ENCODE results near the gene EPHB1. TPM values are rescaled to one million over a fixed set of nuclear protein-coding genes. Genes with fewer than 3 reads are reported as not detected.

The EPHB1 gene
- polyA plus RNA-seq, 1 of the 3 experiments (the other 2 are of a cell fraction) = 1.2 TPM

- Histone ChIP-seq H3K27ac (ENCODE audit: low read depth in 2 of 2, low read length in 1 of 2) (no peak overlapping the region), H3K4me3 (ENCODE audit: low read depth in 2 of 2, low read length in 1 of 2) (no peak overlapping the region), H3K9me2 (no peaks in the 10 kb centered on the region), H3K36me3 (replicated peaks in 1 of 2; ENCODE audit: control insufficient read depth in 1 of 2, insufficient read depth in 2 of 2, low read length in 1 of 2) (no peaks in the 10 kb centered on the region), H3K79me2 (ENCODE audit: insufficient read depth) (no peaks in the 10 kb centered on the region), H3K4me1 (ENCODE audit: control insufficient read depth in 1 of 2, insufficient read depth in 2 of 2, low read depth in 1 of 2, low read length in 1 of 2) (no peaks in the 10 kb centered on the region), H3K27me3 (ENCODE audit: insufficient read depth) (no peaks in the 10 kb centered on the region), H3F3A (replicated peaks; ENCODE audit: insufficient read depth) (no peaks in the 10 kb centered on the region), H4K20me1 (ENCODE audit: insufficient read depth) (no peaks in the 10 kb centered on the region), H2AFZ (ENCODE audit: low read depth) (no peak overlapping the region), H3K4me2 (no peak overlapping the region), H3K9ac (no peak overlapping the region), H3K9me3 (no peaks in the 10 kb centered on the region)
- DNase-seq = no peak
- 23% methylated on average over 2 of the region's 2 CpGs for WGBS (ENCODE audit: low lambda C conversion rate)
- ChIA-PET CTCF (no interaction called here), POLR2A (no interaction called here)
- TF ChIP-seq FOXM1 (IDR thresholded peaks at IDR 0.05; ENCODE audit: low read depth) = no peak
- no peak for TF ChIP-seq POLR2AphosphoS5 (IDR thresholded peaks at IDR 0.05; ENCODE audit: low read depth, low read length)
Observed at GRCh38 chr3:134840459-134840858, 45.4 kb downstream of the EPHB1 start.

GRCh38 chr3:134846084-134846483 lies 51.0 kb downstream of the EPHB1 start:
- no peaks in the 10 kb centered on the region for H3K9me3 ChIP-seq

More at GRCh38 chr3:134846084-134846483, 51.0 kb downstream of the EPHB1 start:
- CTCF ChIA-PET = no interaction called here
- DNase-seq = no peak
- TF ChIP-seq RAD21 (IDR thresholded peaks at IDR 0.05; ENCODE audit: low read length) = no peak
- no peak for TF ChIP-seq TEAD4 (IDR thresholded peaks at IDR 0.05; ENCODE audit: borderline replicate concordance, insufficient read depth)
- no peak for TF ChIP-seq FOSL2 (IDR thresholded peaks at IDR 0.05; ENCODE audit: borderline replicate concordance, low read depth)
- no peak for TF ChIP-seq REST (IDR thresholded peaks at IDR 0.05; ENCODE audit: low read depth, low read length)
- TF ChIP-seq MXI1 (IDR thresholded peaks at IDR 0.05; ENCODE audit: low read depth, low read length) = no peak
- TF ChIP-seq RFX5 (IDR thresholded peaks at IDR 0.05; ENCODE audit: low read length) = no peak
- TF ChIP-seq ELF1 (IDR thresholded peaks at IDR 0.05) = no peak
- TF ChIP-seq, protein P1, sequence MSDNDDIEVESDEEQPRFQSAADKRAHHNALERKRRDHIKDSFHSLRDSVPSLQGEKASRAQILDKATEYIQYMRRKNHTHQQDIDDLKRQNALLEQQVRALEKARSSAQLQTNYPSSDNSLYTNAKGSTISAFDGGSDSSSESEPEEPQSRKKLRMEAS (IDR thresholded peaks at IDR 0.05; ENCODE audit: low read depth) = no peak
- no peak for TF ChIP-seq FOXJ3 (CRISPR knock-in tag; IDR thresholded peaks at IDR 0.05)
- TF ChIP-seq EZH2phosphoT487 (IDR thresholded peaks at IDR 0.05; ENCODE audit: borderline replicate concordance, low read depth) = no peak
- no peak for TF ChIP-seq JUND (IDR thresholded peaks at IDR 0.05)
- TF ChIP-seq POLR2AphosphoS5 (IDR thresholded peaks at IDR 0.05; ENCODE audit: low read depth, low read length) = no peak
- no peak for TF ChIP-seq SMC3 (IDR thresholded peaks at IDR 0.05; ENCODE audit: low read depth, low read length)
- TF ChIP-seq YY1 (IDR thresholded peaks at IDR 0.05; ENCODE audit: low read depth) = no peak
- TF ChIP-seq NFIC (IDR thresholded peaks at IDR 0.05; ENCODE audit: borderline replicate concordance) = no peak
- peaks cover 4% of the 10 kb centered on the region for H3F3A ChIP-seq (replicated peaks; ENCODE audit: insufficient read depth)
- no peaks in the 10 kb centered on the region for H3K79me2 ChIP-seq (ENCODE audit: insufficient read depth)
- POLR2A ChIA-PET = no interaction called here
- H3K9ac ChIP-seq = no peak overlapping the region
- no peaks in the 10 kb centered on the region for H4K20me1 ChIP-seq (ENCODE audit: insufficient read depth)
- no peak overlapping the region for H3K4me2 ChIP-seq
- no peak overlapping the region for H3K4me3 ChIP-seq (ENCODE audit: low read depth in 2 of 2, low read length in 1 of 2)
- 93% methylated on average over 7 of the region's 9 CpGs for WGBS (ENCODE audit: low lambda C conversion rate)
- H3K27ac ChIP-seq (ENCODE audit: low read depth in 2 of 2, low read length in 1 of 2) = peak overlapping the region in 1 of 2 experiments; percentile 59; a peak in 1 of 4 replicates
- no peaks in the 10 kb centered on the region for H3K27me3 ChIP-seq (ENCODE audit: insufficient read depth)
- H3K4me1 ChIP-seq (ENCODE audit: control insufficient read depth in 1 of 2, insufficient read depth in 2 of 2, low read depth in 1 of 2, low read length in 1 of 2) = no peaks in the 10 kb centered on the region
- no peaks in the 10 kb centered on the region for H3K9me2 ChIP-seq
- H2AFZ ChIP-seq (ENCODE audit: low read depth) = no peak overlapping the region
- no peaks in the 10 kb centered on the region for H3K36me3 ChIP-seq (replicated peaks in 1 of 2; ENCODE audit: control insufficient read depth in 1 of 2, insufficient read depth in 2 of 2, low read length in 1 of 2)
